ENCODE data around the gene HEPACAM.

- TF ChIP-seq POLR2A (IDR thresholded peaks at IDR 0.05) (no peak), CTCF (IDR thresholded peaks at IDR 0.05) (no peak)
Observed at GRCh38 chr11:124880958-124881357, 54.9 kb downstream of the HEPACAM start.

All from right lobe of liver (tissue), 4 donors.